Peyer's patch (tissue), 4 donors: Measurements from ENCODE around the gene FBLN1.

Experiments
- CTCF ChIP-seq, 6 experiments: fragments of 450-650 bp in 4 of 6; fragments of 200-600 bp in 2 of 6; sonication (generic) in 1 of 6; IDR thresholded peaks; one replicate each; pipeline ENCODE4 v1.5.1; 2017 to 2019; ENCODE audit warnings: antibody characterized with exemption in 6 of 6, mild to moderate bottlenecking in 3 of 6, moderate library complexity in 1 of 6
- POLR2A ChIP-seq, 2 donors: fragments of 450-650 bp; IDR thresholded peaks; one replicate each; pipeline ENCODE4 v1.5.1; 2017; ENCODE audit warnings: antibody characterized with exemption in 2 of 2, mild to moderate bottlenecking in 2 of 2, moderate library complexity in 2 of 2

GRCh38 chr22:45640941-45641621 is 138.4 kb downstream of the FBLN1 start:
- TF ChIP-seq CTCF (IDR thresholded peaks at IDR 0.05): no peak
- TF ChIP-seq POLR2A (IDR thresholded peaks at IDR 0.05): no peak
